GM18505 (cell line): ENCODE data around the gene DOCK2.

Experiments
- ATAC-seq: cut with Tn5 transposase; IDR thresholded peaks from one replicate; pipeline ENCODE4 v1.9.1; 2021; ENCODE audit not compliant: unreplicated experiment
- POLR2A ChIP-seq: IDR thresholded peaks from 4 replicates; pipeline ENCODE4 v1.6.1; 2011; ENCODE audit warnings: borderline replicate concordance; ENCODE audit not compliant: insufficient read depth, insufficient read length; ENCODE audit errors: extremely low read depth

DOCK2 gene

GRCh38 chr5:170111088-170111785, 474.2 kb downstream of the DOCK2 start:
- no peak for ATAC-seq
- TF ChIP-seq POLR2A, result no peak

GRCh38 chr5:170112876-170113521, 475.9 kb downstream of the DOCK2 start:
- no peak for ATAC-seq
- no peak for TF ChIP-seq POLR2A

GRCh38 chr5:170113522-170113900, 476.4 kb downstream of the DOCK2 start:
- no peak for ATAC-seq

GRCh38 chr5:170114271-170114670, 477.2 kb downstream of the DOCK2 start:
- no peak for ATAC-seq
- no peak for TF ChIP-seq POLR2A

More at GRCh38 chr5:170113522-170113900, 476.4 kb downstream of the DOCK2 start:
- no peak for TF ChIP-seq POLR2A

GRCh38 chr5:170115925-170116324, 478.9 kb downstream of the DOCK2 start:
- no peak for ATAC-seq
- TF ChIP-seq POLR2A, result no peak

GRCh38 chr5:170117736-170118135, 480.7 kb downstream of the DOCK2 start:
- ATAC-seq, result no peak
- TF ChIP-seq POLR2A, result no peak

GRCh38 chr5:170120576-170120975, 483.5 kb downstream of the DOCK2 start:
- no peak for TF ChIP-seq POLR2A
- ATAC-seq, result no peak

GRCh38 chr5:170121321-170121720, 484.2 kb downstream of the DOCK2 start:
- TF ChIP-seq POLR2A, result no peak
- ATAC-seq, result no peak

- TF ChIP-seq POLR2A, result no peak
- ATAC-seq, result no peak
Measured at GRCh38 chr5:170126061-170126460, 489.0 kb downstream of the DOCK2 start.

GRCh38 chr5:170126626-170127025, 489.6 kb downstream of the DOCK2 start:
- TF ChIP-seq POLR2A, result no peak

GRCh38 chr5:170131235-170131634, 494.2 kb downstream of the DOCK2 start:
- ATAC-seq, result no peak
- no peak for TF ChIP-seq POLR2A

More at GRCh38 chr5:170126626-170127025, 489.6 kb downstream of the DOCK2 start:
- ATAC-seq, result no peak

GRCh38 chr5:170132269-170132975, 495.3 kb downstream of the DOCK2 start:
- no peak for ATAC-seq
- no peak for TF ChIP-seq POLR2A
